NCI-H146 (cell line): Measurements from ENCODE around the gene KLHL2.
"Not testable (repeated sequence)": the region's sequence is repeated elsewhere in the genome, so short reads cannot be mapped to it uniquely, and the experiment has no call there.

Source experiments
- DNase-seq: peaks from one replicate; lab custom pipeline; 2025; lab: John Stamatoyannopoulos, UW

KLHL2 gene, protein sequence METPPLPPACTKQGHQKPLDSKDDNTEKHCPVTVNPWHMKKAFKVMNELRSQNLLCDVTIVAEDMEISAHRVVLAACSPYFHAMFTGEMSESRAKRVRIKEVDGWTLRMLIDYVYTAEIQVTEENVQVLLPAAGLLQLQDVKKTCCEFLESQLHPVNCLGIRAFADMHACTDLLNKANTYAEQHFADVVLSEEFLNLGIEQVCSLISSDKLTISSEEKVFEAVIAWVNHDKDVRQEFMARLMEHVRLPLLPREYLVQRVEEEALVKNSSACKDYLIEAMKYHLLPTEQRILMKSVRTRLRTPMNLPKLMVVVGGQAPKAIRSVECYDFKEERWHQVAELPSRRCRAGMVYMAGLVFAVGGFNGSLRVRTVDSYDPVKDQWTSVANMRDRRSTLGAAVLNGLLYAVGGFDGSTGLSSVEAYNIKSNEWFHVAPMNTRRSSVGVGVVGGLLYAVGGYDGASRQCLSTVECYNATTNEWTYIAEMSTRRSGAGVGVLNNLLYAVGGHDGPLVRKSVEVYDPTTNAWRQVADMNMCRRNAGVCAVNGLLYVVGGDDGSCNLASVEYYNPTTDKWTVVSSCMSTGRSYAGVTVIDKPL

DNA sequence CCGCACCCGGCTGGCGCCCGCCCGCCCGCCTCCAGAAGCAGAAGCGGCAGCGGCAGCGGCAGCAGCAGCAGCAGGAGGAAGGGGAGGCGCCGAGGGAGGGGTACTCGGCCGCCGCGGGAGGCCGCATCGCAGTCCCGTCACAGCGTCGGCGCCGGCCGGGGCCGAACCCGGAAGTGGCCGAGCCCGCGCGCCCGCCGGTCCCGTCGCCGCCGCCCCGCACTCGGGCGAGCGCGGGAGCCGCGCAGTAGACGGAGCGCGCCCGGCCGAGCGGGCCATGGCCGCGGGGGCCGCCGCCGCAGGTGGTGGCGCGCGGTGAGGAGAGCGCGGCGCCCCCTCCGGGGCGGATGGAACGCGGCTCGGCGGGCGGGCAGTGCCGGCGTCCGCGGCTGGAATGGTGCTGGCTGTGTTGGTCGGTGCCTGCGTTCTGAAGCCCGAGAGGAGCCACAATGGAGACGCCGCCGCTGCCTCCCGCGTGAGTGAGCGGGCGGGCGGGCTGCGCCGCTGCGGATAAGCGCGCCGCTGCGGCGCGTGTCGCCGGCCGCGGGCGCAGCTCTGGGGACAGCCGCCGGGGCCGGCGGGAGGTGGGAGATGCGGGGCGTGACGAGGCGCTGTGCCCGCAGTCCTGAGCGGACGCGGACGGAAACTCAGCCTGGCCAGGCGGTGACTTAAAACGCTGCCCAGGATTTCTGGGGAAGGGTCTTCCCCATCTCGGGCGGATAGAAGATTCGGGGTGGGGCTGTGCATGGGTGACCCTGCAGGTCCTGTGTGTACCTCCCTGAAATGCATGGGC is at the start of gene KLHL2:
KLHL2 (plus strand) TSS at position 131 of the 790 bp plus-strand sequence; CDS start at position 447, 316 bp downstream.
- peak; percentile 83 for DNase-seq

DNA sequence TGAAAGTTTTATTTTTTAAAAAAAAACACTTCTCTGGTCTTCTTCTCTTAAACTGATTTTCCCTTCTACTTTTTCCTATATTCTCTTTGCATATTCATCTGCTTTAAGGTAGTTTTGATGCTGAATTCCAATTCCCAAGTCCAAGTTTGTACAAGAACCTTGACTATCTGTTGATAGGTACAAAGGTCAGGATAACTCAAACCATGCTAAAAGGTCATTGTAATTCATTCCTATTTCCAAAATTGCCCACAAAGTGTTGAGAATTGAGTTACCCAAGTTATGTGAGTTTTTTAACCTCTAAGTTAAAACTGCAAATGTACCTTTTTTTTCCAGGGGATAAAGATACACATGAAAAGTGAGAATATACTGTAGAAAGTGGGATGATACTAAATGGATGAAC is 48.6 kb upstream of the KLHL2 start:
- no peak for DNase-seq

DNA sequence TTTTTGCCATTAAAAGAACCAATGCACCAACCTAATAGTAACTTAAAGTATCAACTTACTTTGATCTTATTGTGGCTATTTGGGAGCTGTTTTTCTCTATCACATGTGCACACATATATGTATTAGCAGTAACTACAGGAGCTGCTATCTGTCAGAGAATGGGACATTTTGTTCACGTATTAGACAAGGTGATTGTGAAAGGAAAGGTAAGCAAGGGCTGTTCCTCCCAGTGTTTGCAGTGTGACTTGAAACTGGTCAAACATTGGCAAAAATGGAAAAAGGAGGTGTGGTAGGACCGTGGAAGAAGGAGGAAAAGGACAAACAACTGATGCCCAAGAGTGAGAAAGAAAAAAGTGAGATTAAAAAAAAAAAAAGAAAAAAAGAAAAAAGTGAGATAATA is 43.1 kb upstream of the KLHL2 start:
- no peak for DNase-seq

DNA sequence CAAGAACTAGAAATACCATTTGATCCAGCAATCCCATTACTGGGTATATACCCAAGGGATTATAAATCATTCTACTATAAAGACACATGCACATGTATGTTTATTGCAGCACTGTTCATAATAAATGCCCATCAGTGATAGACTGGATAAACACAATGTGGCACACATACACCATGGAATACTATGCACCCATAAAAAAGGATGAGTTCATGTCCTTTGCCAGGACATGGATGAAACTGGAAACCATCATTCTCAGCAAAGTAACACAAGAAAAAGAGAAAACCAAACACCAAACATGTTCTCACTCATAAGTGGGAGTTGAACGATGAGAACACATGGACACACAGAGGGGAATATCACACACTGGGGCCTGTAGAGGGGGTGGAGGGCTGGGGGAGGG is 40.5 kb upstream of the KLHL2 start:
- not testable (repeated sequence) for DNase-seq

GRCh38 chr4:165167650-165168049 is 39.7 kb upstream of the KLHL2 start:
- no peak for DNase-seq

DNA sequence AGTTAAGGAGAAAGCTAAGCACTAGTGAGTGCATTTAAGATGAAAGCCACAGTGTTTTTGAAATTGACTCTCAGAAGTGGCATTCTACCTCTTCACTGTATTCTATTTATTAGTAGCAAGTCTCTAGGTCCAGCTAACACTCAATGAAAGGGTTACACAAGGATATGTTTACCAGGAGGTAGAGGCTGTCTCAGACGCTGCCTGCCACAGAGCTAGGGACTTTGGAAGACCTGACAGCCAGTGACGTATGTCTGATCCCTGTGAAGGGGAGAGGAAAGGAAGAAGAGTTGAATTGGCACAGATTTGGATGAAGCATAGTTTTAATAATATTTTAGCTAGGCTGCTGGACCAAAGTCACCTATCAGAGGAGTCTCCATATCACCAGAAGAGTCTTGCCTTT is 36.5 kb upstream of the KLHL2 start:
- DNase-seq, result no peak

GRCh38 chr4:165175470-165175869 is 31.9 kb upstream of the KLHL2 start:
- DNase-seq, result not testable (repeated sequence)

DNA sequence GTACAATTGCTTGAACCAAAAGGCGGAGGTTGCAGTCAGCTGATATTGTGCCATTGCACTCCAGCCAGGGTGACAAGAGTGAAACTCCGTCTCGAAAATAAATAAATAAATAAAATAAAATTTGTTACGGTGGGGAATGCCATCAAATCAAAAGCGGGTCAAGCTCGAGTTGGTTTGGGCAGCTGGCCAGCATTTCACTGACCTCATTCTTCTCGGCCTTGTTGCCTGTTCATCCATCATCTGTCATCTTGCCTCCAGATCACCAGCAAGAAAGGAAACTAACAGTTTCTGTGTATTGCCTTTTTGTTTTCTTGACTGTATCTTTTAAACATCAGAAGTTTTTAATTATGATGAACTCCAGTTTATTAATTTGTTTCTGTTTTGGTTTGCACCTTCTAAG is 31.5 kb upstream of the KLHL2 start:
- no peak for DNase-seq

- DNase-seq, result no peak
Measured at GRCh38 chr4:165177725-165178666, 29.4 kb upstream of the KLHL2 start.

DNA sequence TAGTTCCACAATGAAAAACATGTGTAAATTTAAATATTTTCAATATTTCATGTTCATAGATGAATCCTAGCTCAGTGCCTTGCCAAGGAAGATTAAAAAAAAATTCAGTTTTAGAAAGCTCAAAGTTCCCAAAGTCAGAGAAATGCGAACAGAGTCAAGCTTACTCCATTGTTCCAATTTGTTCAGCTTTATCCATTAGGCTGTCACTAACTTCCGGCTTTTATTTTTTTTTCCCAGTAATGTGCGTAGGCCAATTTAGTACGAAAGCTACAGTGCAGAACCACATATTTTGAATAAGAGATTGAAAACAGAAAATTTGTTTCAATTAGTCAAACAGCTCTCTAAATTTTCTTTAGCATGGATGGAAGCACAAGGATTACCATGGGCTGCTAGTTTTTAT is 23.1 kb upstream of the KLHL2 start:
- no peak for DNase-seq

DNA sequence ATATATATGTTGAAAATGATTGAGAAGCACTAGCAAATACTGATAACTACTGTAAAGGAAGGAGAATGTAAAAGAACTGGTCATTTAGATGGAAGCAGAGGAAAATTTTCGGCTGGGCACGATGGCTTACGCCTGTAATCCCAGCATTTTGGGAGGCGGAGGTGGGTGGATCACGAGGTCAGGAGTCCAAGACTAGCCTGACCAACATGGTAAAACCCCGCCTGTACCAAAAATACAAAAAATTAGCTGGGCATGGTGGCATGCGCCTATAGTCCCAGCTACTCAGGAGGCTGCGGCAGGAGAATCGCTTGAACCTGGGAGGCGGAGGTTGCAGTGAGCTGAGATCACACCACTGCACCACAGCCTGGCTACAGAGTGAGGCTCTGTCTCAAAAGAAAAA is 22.4 kb upstream of the KLHL2 start:
- not testable (repeated sequence) for DNase-seq

GRCh38 chr4:165185448-165185847 is 21.9 kb upstream of the KLHL2 start:
- DNase-seq, result no peak

DNA sequence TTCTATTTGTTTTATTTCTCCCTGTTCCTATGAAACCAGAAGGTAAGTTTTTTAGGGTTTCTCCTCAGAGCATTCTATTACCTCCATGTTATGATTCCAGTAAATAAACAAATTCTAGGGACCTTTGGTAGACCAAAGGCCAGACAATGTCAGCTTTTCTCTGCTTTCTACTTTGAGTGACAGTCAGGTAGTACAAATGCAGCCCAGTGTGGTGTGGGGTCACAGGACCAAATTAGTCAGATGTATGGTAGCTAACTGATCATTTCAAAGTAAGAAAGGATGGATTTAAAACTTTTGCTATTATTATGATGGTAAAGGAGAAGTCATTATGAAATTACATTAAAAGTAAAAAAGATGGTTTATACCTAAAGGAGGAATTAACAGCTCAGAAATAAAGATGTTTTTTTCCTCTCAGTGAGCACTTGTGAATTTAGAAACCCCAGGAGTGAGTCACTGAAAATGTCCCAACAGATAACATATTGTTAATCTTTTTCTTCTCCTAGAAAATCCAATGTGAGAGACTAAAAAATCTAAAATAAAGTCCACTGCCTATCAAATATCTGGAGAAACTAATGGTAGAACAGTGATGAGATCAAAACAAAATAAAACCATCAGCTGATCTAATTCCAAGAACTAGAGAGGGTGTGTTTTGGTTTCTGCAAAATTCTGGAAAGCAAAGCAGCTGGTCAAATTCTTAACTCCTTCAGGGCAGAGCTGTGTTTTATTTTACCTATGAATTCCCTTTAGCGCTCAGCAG is 16.6 kb upstream of the KLHL2 start:
- DNase-seq, result no peak

DNA sequence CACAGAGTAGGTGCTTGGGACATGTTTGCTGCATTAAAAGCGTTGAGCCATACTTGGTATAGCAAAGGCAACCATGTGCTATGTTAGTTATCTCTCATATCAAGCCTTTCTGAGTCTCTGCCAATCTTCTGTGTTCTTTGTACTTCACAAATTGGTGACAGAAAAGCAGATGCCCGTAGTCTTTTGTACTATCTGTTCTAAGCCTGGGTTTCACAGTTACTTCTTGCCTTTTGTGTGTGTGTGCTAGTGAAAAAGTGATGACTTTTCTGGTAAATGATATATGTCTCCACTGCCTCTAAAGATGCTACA is 16.1 kb upstream of the KLHL2 start:
- DNase-seq, result no peak

DNA sequence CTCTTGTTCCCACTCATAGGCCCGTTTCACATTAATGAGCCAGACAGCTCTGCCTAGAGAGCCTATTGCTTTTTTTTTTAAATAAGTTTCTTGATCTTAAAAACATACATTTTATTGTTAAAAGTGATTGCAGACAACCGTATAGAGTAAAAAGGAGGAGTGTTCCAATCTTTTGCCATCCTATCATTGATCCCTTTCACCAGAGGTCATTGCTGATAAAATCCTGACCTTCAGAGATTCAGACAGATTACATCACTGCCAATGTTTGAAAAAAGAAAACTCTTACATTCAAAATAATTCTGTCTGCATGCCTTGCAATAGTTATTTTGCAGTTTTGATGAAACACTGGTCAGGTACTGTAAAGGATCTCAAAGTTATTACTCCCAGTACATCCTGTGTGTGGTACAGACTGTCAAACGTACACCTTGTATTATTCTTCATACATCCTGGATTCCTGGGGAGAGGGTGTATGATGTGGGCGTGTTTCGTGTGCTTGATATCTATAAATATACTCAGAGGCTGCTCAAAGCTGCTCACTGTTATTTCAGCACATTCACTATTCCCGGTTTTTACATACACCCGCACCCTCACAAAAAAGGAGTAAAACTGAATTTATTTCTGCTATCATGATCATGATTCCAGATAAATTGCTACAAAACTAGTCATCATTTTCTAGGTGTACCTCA is 15.4 kb upstream of the KLHL2 start:
- no peak for DNase-seq

DNA sequence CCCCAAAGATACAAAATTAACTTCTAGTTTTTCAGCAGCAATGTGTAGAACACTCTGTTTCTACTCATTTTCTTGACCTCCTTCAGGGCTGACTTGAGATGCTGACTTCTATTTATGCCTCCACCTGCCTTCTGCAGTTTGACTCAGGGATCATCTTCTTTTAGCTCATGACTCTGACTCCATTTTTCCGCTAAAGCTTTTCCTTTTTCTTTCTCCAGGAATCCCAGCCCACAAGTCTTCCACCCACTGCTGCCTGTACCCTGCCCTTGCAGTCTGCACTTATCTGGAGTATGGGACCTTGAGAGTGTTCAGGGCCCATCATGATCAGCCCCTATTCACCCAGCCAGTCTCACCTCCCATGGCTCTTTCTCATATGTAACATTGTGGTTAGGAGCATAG is 14.9 kb upstream of the KLHL2 start:
- no peak for DNase-seq

DNA sequence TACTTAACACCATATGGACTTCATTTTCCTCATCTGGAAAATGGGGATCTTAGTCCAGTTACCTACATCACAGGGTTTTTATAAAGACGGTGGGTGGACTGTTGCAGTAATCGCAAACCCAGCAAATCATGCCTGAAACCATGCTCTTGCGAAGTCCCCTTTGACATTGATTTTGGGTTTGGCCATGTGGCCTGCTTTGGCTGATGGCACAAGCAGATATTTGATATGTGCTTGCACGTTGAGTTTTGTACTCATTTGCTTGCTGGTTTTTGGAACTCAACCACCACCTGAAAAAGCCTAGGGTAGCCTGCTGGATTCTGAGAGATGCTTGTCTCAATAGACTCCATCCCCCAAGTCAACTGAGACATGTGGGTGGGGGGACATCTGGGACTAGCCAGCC is 14.4 kb upstream of the KLHL2 start:
- no peak for DNase-seq

DNA sequence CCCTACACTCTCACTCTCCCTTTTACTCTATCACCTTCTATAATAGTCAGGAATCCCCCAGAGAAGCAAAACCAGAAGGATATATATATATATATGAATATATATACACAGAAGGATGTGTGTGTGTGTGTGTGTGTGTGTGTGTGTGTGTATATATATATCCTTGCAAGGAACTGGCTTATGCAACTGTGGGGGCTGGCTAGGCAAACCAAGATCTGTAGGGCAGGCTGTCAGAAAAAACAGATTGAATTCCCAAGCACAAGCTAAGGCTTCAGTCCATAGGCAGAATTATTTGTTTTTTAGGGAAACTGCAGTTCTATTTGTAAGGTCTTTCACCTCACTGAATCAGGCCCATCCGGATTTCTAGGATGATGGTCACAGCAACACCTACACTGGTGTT is 13.0 kb upstream of the KLHL2 start:
- DNase-seq, result no peak

- DNase-seq, result no peak
Measured at GRCh38 chr4:165198329-165198728, 9.0 kb upstream of the KLHL2 start.

DNA sequence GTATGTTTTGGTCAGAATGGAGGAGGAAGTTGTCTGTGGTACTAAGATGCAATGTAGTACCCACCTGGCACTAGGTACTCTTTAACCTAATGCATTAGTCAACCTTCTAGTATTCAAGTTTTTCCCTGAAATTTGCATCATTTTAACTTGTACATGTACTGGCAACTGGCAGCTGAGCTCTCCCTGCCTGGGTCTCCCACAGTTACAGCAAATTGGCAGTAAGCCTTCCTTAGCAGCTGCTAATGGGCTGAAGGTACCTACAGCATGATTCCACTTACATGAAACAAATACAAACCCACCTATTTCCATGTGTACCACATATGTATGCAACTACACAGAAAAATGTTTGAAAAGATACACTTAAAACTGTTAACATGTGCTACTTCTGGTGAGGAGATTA is 8.1 kb upstream of the KLHL2 start:
- no peak for DNase-seq

GRCh38 chr4:165199722-165200121 is 7.6 kb upstream of the KLHL2 start:
- no peak for DNase-seq
